OCI-LY1 (cell line): ENCODE results near the gene B3GNT5.

Source experiments
- H2AFZ ChIP-seq: fragments of 200-600 bp; sonication (generic), shearing (Covaris generic); 2 replicates; pipeline ENCODE4 v1.6.0; 2014; ENCODE audit warnings: antibody characterized with exemption, mild to moderate bottlenecking, low read length
- H3F3A ChIP-seq: fragments of 200-600 bp; sonication (generic), shearing (Covaris generic); 2 replicates; pipeline ENCODE4 v1.6.0; 2014; ENCODE audit warnings: mild to moderate bottlenecking, antibody characterized with exemption, low read length, moderate library complexity; ENCODE audit not compliant: insufficient read depth
- H3K27ac ChIP-seq: fragments of 200-600 bp; sonication (generic); 2 replicates; pipeline ENCODE4 v1.5.1; 2014; ENCODE audit warnings: low read length, mixed run types, mild to moderate bottlenecking, low read depth; ENCODE audit not compliant: poor library complexity, severe bottlenecking
- H3K27me3 ChIP-seq: fragments of 200-600 bp; sonication (generic); 2 replicates; pipeline ENCODE4 v1.6.0; 2014; ENCODE audit warnings: antibody characterized with exemption, mild to moderate bottlenecking, low read length, moderate library complexity; ENCODE audit not compliant: insufficient read depth
- H3K36me3 ChIP-seq: fragments of 200-600 bp; sonication (generic); 2 replicates; pipeline ENCODE4 v1.6.1; 2014; ENCODE audit warnings: mild to moderate bottlenecking, antibody characterized with exemption, low read length, moderate library complexity, mixed read lengths; ENCODE audit not compliant: insufficient read depth
- H3K4me1 ChIP-seq: fragments of 200-600 bp; sonication (generic); 2 replicates; pipeline ENCODE4 v1.5.1; 2014; ENCODE audit warnings: mild to moderate bottlenecking, low read length, moderate library complexity; ENCODE audit not compliant: insufficient read depth, severe bottlenecking
- H3K4me2 ChIP-seq: fragments of 200-600 bp; sonication (generic), shearing (Covaris generic); 2 replicates; pipeline ENCODE4 v1.6.1; 2014; ENCODE audit warnings: low read length
- H3K4me3 ChIP-seq: fragments of 200-600 bp; sonication (generic); 2 replicates; pipeline ENCODE4 v1.5.1; 2014; ENCODE audit warnings: low read length, low read depth, mild to moderate bottlenecking, mixed read lengths; ENCODE audit not compliant: poor library complexity, severe bottlenecking
- H3K79me2 ChIP-seq: fragments of 200-600 bp; shearing (Covaris generic); 2 replicates; pipeline ENCODE4 v1.6.1; 2016; ENCODE audit warnings: mixed run types, low read length, mixed read lengths; ENCODE audit not compliant: insufficient read depth
- H3K9ac ChIP-seq: fragments of 200-600 bp; sonication (generic), shearing (Covaris generic); 2 replicates; pipeline ENCODE4 v1.6.1; 2014; ENCODE audit warnings: mild to moderate bottlenecking, low read length, mixed read lengths
- H3K9me2 ChIP-seq: fragments of 200-600 bp; sonication (generic), shearing (Covaris generic); 2 replicates; pipeline ENCODE4 v1.6.1; 2014; ENCODE audit warnings: low read depth, mild to moderate bottlenecking, low read length, mixed read lengths
- H3K9me3 ChIP-seq: fragments of 200-600 bp; shearing (Covaris generic); 2 replicates; pipeline ENCODE4 v1.6.1; 2014; ENCODE audit warnings: low read length, mixed read lengths
- H4K20me1 ChIP-seq: fragments of 200-600 bp; sonication (generic), shearing (Covaris generic); 2 replicates; pipeline ENCODE4 v1.6.0; 2016; ENCODE audit warnings: mild to moderate bottlenecking, low read length; ENCODE audit not compliant: insufficient read depth
- CTCF ChIP-seq: fragments of 200-600 bp; sonication (generic), shearing (Covaris generic); IDR thresholded peaks from 2 replicates; pipeline ENCODE4 v1.5.1; 2017; ENCODE audit warnings: mild to moderate bottlenecking, antibody characterized with exemption, low read length, moderate library complexity, mixed read lengths
- EZH2 ChIP-seq: fragments of 200-600 bp; sonication (generic), shearing (Covaris generic); IDR thresholded peaks from 2 replicates; pipeline ENCODE4 v1.8.0; 2017; ENCODE audit warnings: borderline replicate concordance, mixed run types, mild to moderate bottlenecking, antibody characterized with exemption, low read length, moderate library complexity, mixed read lengths

The B3GNT5 gene

GRCh38 chr3:183213415-183214276 is 39.4 kb upstream of the B3GNT5 start:
- H3K9ac ChIP-seq: no peak overlapping the region
- no peaks in the 10 kb centered on the region for H4K20me1 ChIP-seq
- no peak overlapping the region for H3K4me3 ChIP-seq
- no peaks in the 10 kb centered on the region for H3K4me1 ChIP-seq
- no peaks in the 10 kb centered on the region for H3K9me3 ChIP-seq
- H2AFZ ChIP-seq: no peak overlapping the region
- no peaks in the 10 kb centered on the region for H3F3A ChIP-seq
- no peaks in the 10 kb centered on the region for H3K9me2 ChIP-seq
- no peak overlapping the region for H3K4me2 ChIP-seq
- TF ChIP-seq CTCF (no peak), EZH2 (no peak)
- H3K27ac ChIP-seq: no peak overlapping the region
- no peaks in the 10 kb centered on the region for H3K36me3 ChIP-seq
- H3K27me3 ChIP-seq: no peaks in the 10 kb centered on the region; the same call in 1 of the 2 replicates
- H3K79me2 ChIP-seq: no peaks in the 10 kb centered on the region

GRCh38 chr3:183214277-183214612 is 38.8 kb upstream of the B3GNT5 start:
- no peaks in the 10 kb centered on the region; the same call in 1 of the 2 replicates for H3K27me3 ChIP-seq
- H4K20me1 ChIP-seq: no peaks in the 10 kb centered on the region
- H3K79me2 ChIP-seq: no peaks in the 10 kb centered on the region
- H2AFZ ChIP-seq: no peak overlapping the region
- no peaks in the 10 kb centered on the region for H3F3A ChIP-seq
- no peaks in the 10 kb centered on the region for H3K9me3 ChIP-seq
- H3K9ac ChIP-seq: no peak overlapping the region
- H3K4me3 ChIP-seq: no peak overlapping the region
- H3K4me2 ChIP-seq: no peak overlapping the region
- no peaks in the 10 kb centered on the region for H3K36me3 ChIP-seq
- no peak for TF ChIP-seq CTCF
- TF ChIP-seq EZH2: no peak
- H3K4me1 ChIP-seq: no peaks in the 10 kb centered on the region
- no peak overlapping the region for H3K27ac ChIP-seq
- no peaks in the 10 kb centered on the region for H3K9me2 ChIP-seq

- Histone ChIP-seq H3K4me1 (no peaks in the 10 kb centered on the region), H3K27ac (no peak overlapping the region), H3F3A (no peaks in the 10 kb centered on the region), H3K9ac (no peak overlapping the region), H3K4me3 (no peak overlapping the region), H4K20me1 (no peaks in the 10 kb centered on the region), H2AFZ (no peak overlapping the region), H3K79me2 (no peaks in the 10 kb centered on the region), H3K36me3 (no peaks in the 10 kb centered on the region), H3K27me3 (no peaks in the 10 kb centered on the region; the same call in 1 of the 2 replicates), H3K9me2 (no peaks in the 10 kb centered on the region), H3K9me3 (no peaks in the 10 kb centered on the region), H3K4me2 (no peak overlapping the region)
- TF ChIP-seq CTCF (no peak), EZH2 (no peak)
These were observed 37.4 kb upstream of the B3GNT5 start for GRCh38 chr3:183215591-183216202.
